Adipocyte (in vitro differentiated cells): ENCODE results near the gene TFDP1.
"Not testable (repeated sequence)": the region's sequence is repeated elsewhere in the genome, so short reads cannot be mapped to it uniquely, and the experiment has no call there.

Source experiments
- DNase-seq: peaks from one replicate; pipeline ENCODE4 v3.0.0-alpha.2; 2015; ENCODE audit warnings: low read depth
- H3K27me3 ChIP-seq: replicated peaks from 2 replicates; pipeline ENCODE4 v1.7.0; 2013; ENCODE audit warnings: mild to moderate bottlenecking, low read length, moderate library complexity; ENCODE audit not compliant: control insufficient read depth, insufficient read depth
- H3K36me3 ChIP-seq: 2 replicates; pipeline ENCODE4 v1.7.0; 2013; ENCODE audit warnings: low read length, mild to moderate bottlenecking, moderate library complexity; ENCODE audit not compliant: control insufficient read depth, insufficient read depth, severe bottlenecking
- H3K4me1 ChIP-seq: 2 replicates; pipeline ENCODE4 v1.7.0; 2013; ENCODE audit warnings: mild to moderate bottlenecking, low read length, moderate library complexity; ENCODE audit not compliant: control insufficient read depth, insufficient read depth
- H3K4me3 ChIP-seq: 2 replicates; pipeline ENCODE4 v1.7.0; 2013; ENCODE audit warnings: mild to moderate bottlenecking, low read length, moderate library complexity
- H3K9ac ChIP-seq: 2 replicates; pipeline ENCODE4 v1.7.0; 2013; ENCODE audit warnings: mild to moderate bottlenecking, low read length, moderate library complexity
- H3K9me3 ChIP-seq: 2 replicates; pipeline ENCODE4 v1.7.0; 2013; ENCODE audit warnings: mild to moderate bottlenecking, low read length, moderate library complexity; ENCODE audit not compliant: control insufficient read depth

The TFDP1 gene

DNA sequence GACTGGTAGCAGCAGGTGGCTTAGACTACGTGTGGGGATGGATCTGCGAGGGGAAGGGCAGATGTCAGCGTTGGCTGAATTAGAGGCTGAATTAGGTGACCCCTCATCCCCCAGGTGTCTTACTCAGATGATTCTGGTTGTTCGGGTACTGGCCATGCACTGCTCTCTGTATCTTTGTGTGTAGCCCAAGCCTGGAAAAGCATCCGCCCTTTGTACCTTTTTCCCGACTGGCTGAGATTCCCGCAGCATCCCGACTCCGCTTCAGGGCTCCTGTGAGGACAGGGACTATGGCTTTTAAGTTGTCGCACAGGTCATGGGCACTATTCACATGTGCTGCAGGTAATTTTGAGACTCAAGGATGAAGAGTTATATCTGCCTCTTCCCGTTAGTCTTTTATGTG, 7.2 kb downstream of the TFDP1 start:
- H3K9ac ChIP-seq: no peak overlapping the region
- no peaks in the 10 kb centered on the region for H3K27me3 ChIP-seq
- no peaks in the 10 kb centered on the region for H3K4me1 ChIP-seq
- no peak for DNase-seq
- no peaks in the 10 kb centered on the region for H3K9me3 ChIP-seq
- peaks cover 20% of the 10 kb centered on the region for H3K36me3 ChIP-seq
- no peak overlapping the region for H3K4me3 ChIP-seq

DNA sequence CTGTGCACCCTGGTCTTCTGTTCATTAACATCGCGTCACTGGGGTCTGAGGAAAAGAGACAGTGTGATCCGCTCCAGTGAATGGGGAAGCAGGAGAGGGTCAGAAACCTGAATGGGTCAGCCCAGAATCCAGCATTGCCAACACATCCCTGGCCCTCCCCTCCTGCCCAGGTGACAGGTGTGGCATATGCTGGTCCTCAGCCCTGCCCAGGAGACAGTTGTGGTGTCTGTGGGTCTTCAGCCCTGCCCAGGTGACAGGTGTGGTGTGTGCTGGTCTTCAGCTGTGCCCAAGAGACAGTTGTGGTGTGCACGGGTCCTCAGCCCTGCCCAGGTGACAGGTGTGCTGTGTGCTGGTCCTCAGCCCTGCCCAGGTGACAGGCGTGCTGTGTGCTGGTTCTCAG, 8.0 kb downstream of the TFDP1 start:
- no peak for DNase-seq
- Histone ChIP-seq H3K36me3 (peaks cover 22% of the 10 kb centered on the region), H3K27me3 (no peaks in the 10 kb centered on the region), H3K9ac (no peak overlapping the region), H3K4me1 (no peaks in the 10 kb centered on the region), H3K9me3 (no peaks in the 10 kb centered on the region), H3K4me3 (no peak overlapping the region)

- peaks cover 29% of the 10 kb centered on the region for H3K36me3 ChIP-seq
- H3K4me1 ChIP-seq, H3K9me3 ChIP-seq, H3K4me3 ChIP-seq, H3K27me3 ChIP-seq, DNase-seq, H3K9ac ChIP-seq: not testable (repeated sequence)
Measured at GRCh38 chr13:113594066-113594821, 9.7 kb downstream of the TFDP1 start.

GRCh38 chr13:113595131-113595530, 10.6 kb downstream of the TFDP1 start:
- H3K4me1 ChIP-seq: no peaks in the 10 kb centered on the region
- DNase-seq: no peak
- H3K9ac ChIP-seq: no peak overlapping the region
- H3K4me3 ChIP-seq: no peak overlapping the region
- no peaks in the 10 kb centered on the region for H3K27me3 ChIP-seq
- H3K36me3 ChIP-seq: peaks cover 31% of the 10 kb centered on the region
- no peaks in the 10 kb centered on the region for H3K9me3 ChIP-seq

DNA sequence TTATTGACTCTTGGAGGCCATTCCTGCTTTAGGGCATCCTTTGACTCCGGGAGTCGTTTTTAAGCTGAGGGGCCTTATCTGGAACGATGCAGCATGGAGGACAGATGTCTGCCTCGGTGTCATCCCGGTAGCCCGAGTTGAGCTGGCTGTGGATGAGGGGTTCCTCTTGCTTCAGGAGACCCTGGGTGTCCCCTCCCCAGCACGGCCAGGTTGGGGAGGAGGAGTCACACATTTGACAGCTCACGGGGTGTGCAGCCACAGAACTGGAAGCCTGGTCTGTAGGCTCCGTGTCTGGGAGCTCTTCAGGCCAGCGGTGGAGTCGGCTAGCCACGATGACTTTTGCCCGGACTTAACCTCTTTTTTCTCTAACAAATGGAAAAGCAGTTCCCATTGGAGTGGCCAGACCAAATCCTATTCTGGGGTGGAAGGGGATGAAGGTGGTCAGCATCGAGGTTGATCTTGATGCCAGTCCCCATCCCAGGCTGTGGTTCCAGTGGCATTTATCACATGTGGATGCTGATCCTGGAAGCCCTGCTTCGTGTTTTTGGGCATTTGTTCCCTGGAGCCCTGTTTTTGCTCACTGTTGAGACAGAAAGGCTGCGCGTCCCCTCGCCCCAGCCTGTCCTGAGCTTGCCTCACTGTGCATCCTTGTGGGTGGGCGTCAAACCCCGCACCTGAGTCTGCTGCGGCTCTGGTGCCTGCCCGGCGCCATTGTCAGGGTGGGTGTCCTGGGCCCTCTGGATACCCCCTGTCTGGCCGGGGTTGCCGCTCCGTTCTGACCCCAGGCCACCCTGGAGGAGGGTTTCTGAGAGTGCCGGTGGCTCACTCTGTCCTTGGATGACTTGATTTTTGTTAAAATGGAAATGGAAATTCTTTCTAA, 12.0 kb downstream of the TFDP1 start:
- DNase-seq: no peak
- H3K27me3 ChIP-seq: no peaks in the 10 kb centered on the region

GRCh38 chr13:113597391-113598080, 13.0 kb downstream of the TFDP1 start:
- no peak for DNase-seq
- Histone ChIP-seq H3K4me1 (no peaks in the 10 kb centered on the region), H3K4me3 (no peak overlapping the region), H3K9ac (no peak overlapping the region), H3K36me3 (peaks cover 40% of the 10 kb centered on the region), H3K27me3 (no peaks in the 10 kb centered on the region), H3K9me3 (no peaks in the 10 kb centered on the region)

More for the DNA sequence above, 12.0 kb downstream of the TFDP1 start:
- peaks cover 40% of the 10 kb centered on the region for H3K36me3 ChIP-seq
- H3K4me3 ChIP-seq: no peak overlapping the region
- H3K4me1 ChIP-seq: no peaks in the 10 kb centered on the region
- H3K9ac ChIP-seq: no peak overlapping the region
- no peaks in the 10 kb centered on the region for H3K9me3 ChIP-seq

GRCh38 chr13:113598081-113598410, 13.5 kb downstream of the TFDP1 start:
- H3K9ac ChIP-seq: no peak overlapping the region
- no peaks in the 10 kb centered on the region for H3K4me1 ChIP-seq
- no peaks in the 10 kb centered on the region for H3K9me3 ChIP-seq
- no peak for DNase-seq
- no peaks in the 10 kb centered on the region for H3K27me3 ChIP-seq
- no peak overlapping the region for H3K4me3 ChIP-seq
- peaks cover 40% of the 10 kb centered on the region for H3K36me3 ChIP-seq

DNA sequence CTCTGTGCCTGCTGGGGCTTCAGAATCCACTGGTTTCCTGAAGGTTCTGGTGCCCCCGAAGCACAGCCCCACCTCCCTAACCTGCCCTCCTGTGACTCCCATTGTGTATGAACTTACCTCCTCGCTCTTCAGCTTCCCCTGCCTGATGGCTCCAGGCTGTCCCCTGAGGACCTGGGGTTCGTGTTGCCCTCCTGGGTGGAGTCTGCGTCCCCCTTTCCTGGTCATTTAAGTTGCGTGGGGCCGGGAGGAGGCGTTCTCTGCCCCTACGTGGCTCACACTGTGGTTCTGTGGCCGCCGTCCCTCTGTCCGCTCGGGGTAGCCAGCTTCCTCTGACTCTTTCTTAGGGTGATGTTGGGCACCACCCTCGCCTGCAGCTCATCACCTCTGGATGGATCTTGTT, 13.9 kb downstream of the TFDP1 start:
- no peaks in the 10 kb centered on the region for H3K9me3 ChIP-seq
- H3K9ac ChIP-seq: no peak overlapping the region
- H3K4me1 ChIP-seq: no peaks in the 10 kb centered on the region
- H3K4me3 ChIP-seq: no peak overlapping the region
- H3K27me3 ChIP-seq: no peaks in the 10 kb centered on the region
- DNase-seq: no peak
- peaks cover 40% of the 10 kb centered on the region for H3K36me3 ChIP-seq

- DNase-seq: no peak
- Histone ChIP-seq H3K4me1 (no peaks in the 10 kb centered on the region), H3K4me3 (no peak overlapping the region), H3K9ac (no peak overlapping the region), H3K27me3 (no peaks in the 10 kb centered on the region), H3K36me3 (peaks cover 40% of the 10 kb centered on the region), H3K9me3 (no peaks in the 10 kb centered on the region)
Measured at GRCh38 chr13:113599391-113599790, 14.8 kb downstream of the TFDP1 start.

DNA sequence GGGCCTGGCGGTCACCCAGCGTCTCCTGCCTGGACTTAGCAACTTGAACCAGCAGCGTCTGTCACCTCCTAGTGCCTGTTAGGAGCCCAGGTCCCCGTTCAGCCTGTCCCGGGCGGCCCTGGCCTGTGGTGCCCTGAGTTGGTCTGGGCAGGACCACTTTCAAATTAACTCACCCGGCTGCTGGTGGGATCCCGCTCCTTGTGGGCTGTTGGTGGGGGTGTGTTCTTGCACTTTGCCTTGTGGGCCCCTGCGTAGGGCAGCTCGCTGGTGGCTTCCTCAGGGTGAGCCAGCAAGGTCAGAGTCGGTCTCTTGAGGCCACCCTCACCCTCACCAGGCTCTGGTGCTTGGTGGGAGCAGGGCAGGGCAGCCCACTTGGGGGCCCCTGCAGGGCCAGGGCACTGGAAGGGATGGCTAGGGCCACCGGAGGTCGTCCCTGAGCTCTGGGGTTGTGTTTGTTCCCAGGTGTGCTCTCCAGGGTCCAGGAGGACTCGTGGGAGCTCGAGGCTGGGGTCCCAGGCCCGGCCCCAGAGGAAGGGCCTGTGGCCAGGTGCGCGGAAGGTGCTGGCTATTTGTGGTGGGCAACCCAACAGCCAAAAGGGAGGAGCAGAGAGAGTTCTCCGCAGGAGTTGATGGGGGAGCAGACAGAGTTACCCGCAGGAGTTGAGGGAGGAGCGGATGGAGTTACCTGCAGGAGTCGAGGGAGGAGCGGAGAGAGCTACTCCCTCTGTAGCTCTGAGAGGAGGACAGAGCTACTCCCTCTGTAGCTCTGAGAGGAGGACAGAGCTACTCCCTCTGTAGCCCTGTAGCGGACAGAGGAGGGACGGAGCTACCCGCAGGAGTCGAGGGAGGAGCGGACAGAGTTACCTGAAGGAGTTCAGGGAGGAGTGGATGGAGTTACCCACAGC, 16.9 kb downstream of the TFDP1 start:
- no peak for DNase-seq
- H3K9ac ChIP-seq: no peak overlapping the region
- H3K27me3 ChIP-seq: no peaks in the 10 kb centered on the region
- peaks cover 38% of the 10 kb centered on the region for H3K36me3 ChIP-seq
- no peaks in the 10 kb centered on the region for H3K4me1 ChIP-seq
- no peak overlapping the region for H3K4me3 ChIP-seq
- H3K9me3 ChIP-seq: no peaks in the 10 kb centered on the region
